NCI-H2029 treated with DMSO at 0.1 percent for 48 hours (cell line): ENCODE measurements around the gene PARVA.
"Not testable (repeated sequence)": the region's sequence is repeated elsewhere in the genome, so short reads cannot be mapped to it uniquely, and the experiment has no call there.

Experiments
- DNase-seq: peaks from one replicate; lab custom pipeline; 2025; lab: John Stamatoyannopoulos, UW

Gene PARVA

DNA sequence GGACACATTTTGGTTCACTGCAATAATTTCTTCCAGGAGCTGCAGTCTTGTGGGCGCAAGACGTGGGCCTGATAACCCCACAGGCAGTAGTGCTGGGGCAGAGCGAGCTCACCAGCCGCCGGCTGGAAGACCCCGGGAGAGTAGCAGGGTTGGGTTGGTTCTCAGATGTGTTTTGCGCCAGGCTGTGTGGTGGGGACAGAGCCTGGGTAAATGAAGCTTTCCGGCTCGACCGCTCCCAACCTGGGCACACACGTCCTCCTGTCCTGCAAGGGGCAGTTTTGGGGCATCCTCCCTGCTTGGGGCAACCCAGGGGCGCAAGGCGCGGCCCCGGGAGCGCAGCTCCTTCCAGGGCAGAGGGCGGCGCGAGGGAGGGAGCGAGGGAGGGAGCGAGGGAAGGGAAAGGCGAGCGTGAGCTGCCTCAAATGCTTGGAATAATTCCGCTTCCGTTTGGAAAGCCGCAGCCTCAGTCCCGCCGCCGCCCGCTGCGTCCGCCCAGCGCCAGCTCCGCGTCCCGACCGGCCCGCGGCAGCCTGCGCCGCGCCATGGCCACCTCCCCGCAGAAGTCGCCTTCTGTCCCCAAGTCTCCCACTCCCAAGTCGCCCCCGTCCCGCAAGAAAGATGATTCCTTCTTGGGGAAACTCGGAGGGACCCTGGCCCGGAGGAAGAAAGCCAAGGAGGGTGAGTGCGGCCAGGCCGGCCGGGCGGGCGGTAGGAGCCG lies at the start of gene PARVA:
Gene PARVA, plus strand, starts transcription at position 466 of the 718 bp plus-strand sequence. Its CDS starts 77 bp downstream, at position 543.
- peak; percentile 7 for DNase-seq

DNA sequence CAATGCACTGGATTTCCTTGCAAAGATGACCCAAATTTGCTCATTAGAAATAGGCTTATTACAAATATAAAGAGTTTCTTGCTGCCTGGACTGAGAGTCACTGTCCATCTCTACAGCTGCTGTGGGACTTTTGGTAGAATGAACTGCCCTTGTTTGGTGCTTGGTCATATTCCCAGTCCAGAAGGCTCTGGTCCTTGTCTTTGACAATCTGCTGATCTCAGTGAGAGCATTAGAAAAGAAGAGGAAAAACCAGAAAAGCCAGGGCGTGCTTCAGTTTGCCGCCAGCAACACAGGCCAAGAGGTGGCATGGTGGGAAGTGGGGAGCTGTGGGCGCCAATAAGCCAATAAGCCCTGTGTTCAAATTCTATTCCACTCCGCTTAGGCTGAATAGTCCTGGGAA lies 48.2 kb upstream of the PARVA start:
- no peak for DNase-seq

DNA sequence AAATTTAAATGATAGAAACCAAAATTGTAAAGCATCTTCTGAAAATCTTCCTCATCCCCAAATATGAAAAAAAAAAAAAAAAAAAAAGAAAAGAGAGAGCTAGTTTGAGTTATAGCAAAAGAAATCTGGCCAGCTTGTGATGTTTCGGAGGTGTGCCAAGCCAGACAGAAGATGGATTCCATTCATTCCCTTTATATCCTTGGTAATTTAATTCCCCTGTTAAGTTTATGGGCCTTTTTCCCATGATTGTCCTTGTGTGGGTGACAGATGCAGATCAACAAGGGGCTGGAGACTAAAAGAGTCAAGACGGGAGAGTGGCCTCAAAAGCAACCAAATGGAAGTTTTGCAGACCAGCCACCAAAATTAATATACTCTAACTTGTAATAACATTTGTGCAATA lies 47.6 kb upstream of the PARVA start:
- no peak for DNase-seq

- DNase-seq, result peak; percentile 62
Measured at GRCh38 chr11:12330485-12331231, 46.7 kb upstream of the PARVA start.

- DNase-seq, result peak; percentile 68
Measured at GRCh38 chr11:12331239-12331874, 46.0 kb upstream of the PARVA start.

DNA sequence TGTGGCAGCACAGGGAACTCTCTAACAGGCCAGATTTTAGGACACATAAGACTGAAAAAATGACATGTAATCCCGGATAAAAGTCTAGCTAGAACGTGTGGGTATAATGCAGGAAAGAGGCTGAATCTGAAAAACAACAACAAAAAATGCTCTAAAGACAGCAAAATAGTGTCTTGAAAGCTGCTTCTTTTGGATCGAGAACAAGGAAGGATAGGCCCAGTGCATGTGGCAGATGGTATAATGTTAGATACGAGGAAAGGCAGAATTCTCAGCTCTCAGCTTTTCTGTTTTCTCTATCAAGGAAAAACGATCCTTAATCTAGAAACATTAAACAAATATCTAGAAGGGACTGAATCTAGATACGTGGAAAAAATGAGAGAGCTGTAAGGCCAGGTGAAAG lies 33.8 kb upstream of the PARVA start:
- no peak for DNase-seq

DNA sequence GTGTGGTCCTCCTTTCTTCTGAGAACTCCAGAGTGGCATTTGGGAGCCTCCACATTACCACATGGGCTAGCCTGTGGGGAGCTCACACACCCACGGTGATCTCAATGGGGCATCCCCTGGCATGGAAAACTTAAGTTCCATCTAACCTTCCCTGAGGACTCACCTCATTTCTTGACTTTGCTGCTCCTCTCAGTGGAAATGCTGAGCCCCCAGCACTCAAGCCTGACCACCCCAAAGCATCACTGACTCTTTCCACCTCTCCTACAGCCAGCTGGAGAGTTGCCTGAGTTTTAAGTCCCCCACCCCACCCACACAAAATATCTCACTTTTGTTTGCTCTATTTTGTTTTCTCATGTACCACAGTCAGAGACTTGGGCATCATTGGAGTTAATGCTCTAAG lies 23.8 kb upstream of the PARVA start:
- DNase-seq, result no peak

DNA sequence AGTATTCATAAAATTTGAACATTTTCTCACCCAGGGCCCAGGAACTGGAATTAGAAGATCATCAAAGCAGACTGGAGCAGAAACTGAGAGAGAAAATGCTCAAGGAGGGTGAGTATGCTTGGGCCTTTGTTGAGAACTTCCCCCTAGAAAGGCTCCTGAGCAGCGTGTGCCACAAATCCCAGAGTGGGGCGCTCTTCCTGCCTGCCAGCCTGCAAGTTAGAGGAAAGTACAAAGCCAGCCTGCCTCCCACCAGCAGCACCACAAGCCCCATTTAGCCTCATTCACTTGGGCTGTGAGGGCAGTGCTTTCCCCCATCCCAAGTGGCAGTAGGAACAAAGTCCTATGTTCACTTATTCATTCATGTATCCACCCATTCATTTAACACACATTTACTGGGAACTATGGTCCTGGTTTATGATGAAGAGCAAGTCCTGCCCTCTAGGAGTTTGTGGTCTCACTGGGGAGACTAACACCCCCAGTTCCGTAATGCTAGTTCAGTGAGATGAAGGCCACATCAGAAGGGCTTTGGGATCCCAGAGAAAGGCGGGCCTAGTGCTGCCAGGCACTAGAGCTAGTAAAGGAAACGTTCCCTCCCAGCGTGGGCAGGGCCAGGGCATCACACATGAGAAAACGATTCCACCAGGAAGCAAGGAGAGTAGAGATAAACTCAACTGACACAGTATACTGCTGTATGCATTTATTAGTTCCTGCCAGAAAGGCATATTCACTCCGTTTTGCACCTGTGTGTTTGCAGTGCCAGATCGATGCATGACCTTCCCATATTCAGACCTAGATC lies 22.4 kb upstream of the PARVA start:
- no peak for DNase-seq

GRCh38 chr11:12356944-12357655 lies 20.3 kb upstream of the PARVA start:
- no peak for DNase-seq

GRCh38 chr11:12357697-12358096 lies 19.7 kb upstream of the PARVA start:
- DNase-seq, result not testable (repeated sequence)

DNA sequence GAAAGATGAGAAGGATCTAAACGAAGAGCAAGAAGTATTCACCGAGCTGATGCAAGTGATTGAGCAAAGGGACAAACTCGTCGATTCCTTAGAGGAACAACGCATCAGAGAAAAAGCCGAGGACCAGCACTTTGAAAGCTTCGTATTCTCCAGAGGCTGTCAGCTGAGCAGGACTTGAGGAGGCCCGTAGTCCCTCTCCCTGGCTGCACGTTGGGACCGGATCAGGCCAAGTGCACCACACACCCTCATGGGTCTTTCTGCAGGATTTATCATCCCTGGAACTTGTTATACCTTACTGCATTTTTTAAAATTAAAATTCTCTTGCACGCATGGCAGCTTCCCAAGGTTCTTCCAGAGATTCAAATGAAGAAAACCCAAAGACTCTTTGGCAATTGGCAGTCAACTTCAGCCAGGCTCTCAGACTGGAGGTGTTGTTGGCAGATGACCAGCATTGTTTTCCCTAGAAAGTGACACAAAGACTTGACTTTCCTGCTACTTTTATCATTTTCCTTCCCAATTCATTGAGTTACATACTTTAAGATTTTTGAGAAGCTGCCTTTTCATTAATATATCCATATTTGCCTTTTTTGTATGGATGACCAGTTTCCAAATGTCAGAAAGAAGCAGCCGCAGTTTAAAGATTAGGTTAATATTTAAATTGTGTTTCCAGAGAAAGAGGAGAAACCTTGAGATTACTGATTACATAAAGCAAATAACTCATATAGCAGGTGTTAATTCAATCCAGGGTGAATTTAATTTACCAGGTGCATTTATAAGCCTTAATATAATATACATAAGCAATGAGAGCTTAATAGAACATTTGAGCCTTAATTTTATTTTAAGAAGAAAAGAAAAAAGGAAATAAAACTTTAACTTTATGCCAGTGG lies 18.8 kb upstream of the PARVA start:
- no peak for DNase-seq

GRCh38 chr11:12359761-12360160 lies 17.6 kb upstream of the PARVA start:
- DNase-seq, result no peak

- no peak for DNase-seq
Measured at GRCh38 chr11:12361682-12362081, 15.7 kb upstream of the PARVA start.

DNA sequence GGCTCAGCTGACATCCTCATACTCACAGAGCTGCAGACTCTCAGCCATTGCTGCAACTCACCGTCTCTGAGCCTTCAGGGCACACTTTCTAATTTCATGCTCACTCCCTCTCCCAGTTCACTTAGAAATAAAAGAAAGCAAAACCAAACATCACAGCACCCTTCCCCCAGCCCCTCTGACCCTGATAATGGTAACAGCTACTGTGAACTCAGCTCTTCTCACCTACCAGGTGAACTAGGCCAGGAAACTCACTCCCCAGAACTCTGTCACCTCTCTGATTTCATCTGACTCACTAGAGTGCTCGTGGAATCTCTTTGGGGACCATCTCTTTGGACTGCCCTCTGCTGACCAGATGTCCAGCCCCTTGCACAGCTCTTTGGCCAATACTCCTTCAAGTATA lies 14.5 kb upstream of the PARVA start:
- no peak for DNase-seq

DNA sequence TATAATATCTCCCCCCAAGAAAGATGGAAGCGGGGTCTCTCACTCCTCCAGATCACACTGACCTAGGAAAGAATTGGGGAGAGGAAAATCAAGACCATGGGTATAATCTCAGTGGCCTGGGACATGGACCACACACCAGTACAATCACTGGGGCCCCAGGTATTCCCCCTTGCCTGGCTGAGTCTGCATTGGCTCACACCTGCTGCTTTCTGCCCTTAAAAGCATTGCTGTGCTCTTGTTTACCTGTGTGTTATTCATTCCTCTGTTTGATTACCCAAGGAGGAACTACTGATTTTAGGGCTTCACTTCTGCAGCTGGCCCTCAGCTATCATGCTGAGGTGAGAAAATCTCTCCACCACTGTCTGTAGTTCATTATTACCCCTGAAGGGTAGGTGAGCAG lies 14.0 kb upstream of the PARVA start:
- no peak for DNase-seq

- peak; percentile 5 for DNase-seq
Measured at GRCh38 chr11:12365965-12366575, 11.3 kb upstream of the PARVA start.

GRCh38 chr11:12367057-12367456 lies 10.3 kb upstream of the PARVA start:
- DNase-seq, result not testable (repeated sequence)

GRCh38 chr11:12372111-12372510 lies 5.3 kb upstream of the PARVA start:
- no peak for DNase-seq

- no peak for DNase-seq
Measured at GRCh38 chr11:12375720-12376119, 1.7 kb upstream of the PARVA start.
